ENCODE results near the gene RHOB.
"Not testable (repeated sequence)": the region's sequence is repeated elsewhere in the genome, so short reads cannot be mapped to it uniquely, and the experiment has no call there.

RHOB gene

DNA sequence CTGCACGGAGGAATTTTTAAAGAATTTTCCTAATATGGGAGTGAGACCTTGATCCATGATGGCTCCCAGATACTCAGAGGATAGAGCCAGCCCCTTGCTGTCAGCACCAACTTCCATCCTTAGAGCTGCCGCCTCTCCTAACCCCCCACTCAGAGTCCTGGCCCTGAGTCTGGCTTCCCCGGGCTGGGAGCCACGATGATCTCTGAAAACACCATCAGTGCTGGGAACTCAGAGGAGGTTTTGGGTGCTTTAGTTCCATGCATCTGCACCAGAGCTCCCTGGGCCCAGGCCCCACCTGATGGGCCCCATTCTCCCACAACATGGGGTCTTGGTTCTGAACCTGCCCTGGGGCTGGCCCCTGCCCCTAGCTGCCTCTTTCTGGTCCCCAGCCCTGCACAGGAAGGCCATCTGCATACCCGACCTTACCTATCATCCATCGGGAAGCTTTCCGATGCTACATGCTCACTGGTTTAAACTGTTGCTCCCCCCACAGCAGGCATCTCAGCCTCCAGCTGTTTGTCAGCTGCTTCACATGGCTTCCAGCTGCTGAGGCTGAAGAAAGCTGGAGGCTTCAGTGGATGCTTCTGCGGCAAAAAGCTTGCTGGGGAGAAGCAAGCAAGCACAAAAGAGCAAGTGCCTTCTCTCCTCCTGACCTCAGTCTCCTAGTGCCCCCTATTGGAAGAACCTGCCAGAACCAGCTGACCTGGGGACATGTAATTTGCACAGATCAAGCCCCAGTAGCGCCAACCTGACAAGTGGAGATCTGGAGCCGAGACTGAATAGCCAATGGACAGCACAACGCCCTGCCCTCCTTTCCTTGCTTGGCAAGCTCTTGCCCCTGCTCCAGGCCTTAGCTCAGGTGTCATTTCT lies 24.2 kb upstream of the RHOB start:
- DNase-seq: no peak

DNA sequence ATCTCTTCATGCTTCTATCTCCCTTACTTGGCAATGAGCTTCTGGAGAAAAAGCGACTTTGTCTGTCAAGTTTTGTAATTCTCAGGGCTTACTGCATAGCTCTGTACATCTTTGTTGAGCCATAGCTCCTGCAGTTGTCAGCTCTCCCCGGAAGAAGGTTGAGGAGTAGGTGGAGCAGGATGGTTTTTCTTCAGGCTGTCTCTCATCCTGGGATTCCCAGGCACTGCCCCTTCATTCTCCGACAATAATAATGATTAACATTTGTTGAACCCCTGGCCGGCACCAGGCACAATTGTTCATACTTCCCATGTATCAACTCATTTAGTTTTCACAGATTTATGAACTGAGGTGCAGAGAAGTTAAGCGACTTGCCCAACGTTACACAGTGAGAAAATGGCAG lies 23.5 kb upstream of the RHOB start:
- no peak for DNase-seq

DNA sequence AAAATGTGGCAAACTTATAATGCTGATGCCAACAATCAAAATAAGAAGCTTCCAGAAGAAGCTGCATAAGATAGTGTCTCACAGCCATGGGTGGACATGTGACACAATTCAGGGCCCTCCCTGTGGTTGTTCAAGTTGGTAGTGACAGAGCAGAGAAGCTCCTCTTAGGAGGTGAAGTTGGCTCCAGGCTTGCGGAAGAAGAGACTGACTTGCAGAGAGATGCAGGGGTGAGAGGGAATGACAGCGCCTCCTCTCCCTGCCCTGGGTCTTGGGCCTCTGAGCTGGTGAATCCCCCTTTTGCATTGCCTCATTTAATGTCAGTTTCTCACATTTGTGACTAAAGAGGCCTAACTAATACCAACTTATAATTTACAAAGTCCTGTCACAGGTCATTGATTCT lies 23.0 kb upstream of the RHOB start:
- no peak for DNase-seq

DNA sequence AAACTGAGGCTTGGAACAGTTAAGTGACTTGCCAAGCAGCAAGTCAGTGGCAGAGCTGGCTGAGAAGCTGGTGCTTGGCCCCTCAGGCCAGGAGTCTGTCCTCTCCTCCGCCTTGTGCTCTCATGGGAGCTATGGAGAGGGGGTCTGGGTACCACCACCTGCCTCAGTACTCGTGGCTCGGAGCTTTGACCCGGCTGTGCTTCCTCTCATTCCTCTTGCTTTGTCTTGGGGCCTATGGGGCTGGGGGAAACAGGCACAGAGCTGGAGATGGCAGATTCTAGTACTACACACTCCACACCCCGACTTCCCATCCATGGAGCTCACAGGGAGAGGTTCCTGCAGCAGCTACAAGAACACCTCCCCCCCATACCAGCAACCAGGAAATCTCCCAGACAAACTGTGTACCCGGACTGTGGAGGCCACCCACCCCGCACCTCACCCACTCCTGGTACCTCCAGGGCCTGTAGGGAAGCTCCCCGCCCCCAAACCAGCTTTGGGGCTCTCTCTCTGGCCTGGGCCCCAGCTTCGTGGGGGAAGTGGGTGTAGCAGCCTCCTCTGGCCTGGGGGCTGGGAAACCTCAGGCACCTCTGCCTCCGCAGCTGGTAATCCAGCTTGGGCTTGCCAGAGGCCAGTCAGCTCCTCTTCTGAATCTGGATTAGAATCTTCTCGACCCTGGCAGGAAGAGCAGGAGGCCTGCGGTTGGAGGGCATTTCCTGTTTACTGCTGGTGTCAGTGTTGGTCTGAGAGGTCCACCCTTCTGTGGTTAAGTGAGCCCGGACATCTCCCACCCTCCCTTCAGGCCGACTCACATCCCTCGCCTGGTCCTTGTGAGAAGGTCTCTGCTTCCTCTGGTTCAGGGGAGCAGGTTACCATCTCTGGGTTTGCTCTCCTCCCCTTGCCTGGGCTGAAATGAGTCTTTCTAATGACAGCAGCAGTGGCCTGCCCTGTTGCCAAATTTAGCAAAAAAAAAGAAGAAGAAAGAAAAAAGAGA lies 22.3 kb upstream of the RHOB start:
- no peak for DNase-seq

DNA sequence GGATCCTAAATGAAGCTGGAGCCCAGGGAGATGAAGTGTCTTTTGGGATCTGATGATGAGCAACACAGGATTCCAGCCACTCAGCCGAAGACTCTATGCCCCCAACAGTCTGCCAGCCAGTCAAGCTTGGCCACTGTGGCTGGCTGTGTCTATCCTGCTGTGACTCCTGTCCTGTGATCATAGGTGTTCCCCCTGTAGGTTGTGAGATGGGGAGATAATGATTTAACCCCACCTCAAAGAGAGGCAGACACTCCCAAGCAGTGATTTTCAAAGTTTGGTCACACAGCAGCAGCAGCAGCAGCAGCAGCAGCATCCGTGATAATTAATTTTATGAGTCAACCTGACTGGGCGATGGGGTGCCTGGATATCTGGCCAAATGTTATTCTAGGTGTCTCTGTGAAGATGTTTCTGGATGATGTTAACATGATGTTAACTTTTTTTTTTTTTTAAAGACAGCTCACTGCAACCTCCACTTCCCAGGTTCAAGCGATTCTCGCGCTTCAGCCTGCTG lies 21.4 kb upstream of the RHOB start:
- DNase-seq: no peak

DNA sequence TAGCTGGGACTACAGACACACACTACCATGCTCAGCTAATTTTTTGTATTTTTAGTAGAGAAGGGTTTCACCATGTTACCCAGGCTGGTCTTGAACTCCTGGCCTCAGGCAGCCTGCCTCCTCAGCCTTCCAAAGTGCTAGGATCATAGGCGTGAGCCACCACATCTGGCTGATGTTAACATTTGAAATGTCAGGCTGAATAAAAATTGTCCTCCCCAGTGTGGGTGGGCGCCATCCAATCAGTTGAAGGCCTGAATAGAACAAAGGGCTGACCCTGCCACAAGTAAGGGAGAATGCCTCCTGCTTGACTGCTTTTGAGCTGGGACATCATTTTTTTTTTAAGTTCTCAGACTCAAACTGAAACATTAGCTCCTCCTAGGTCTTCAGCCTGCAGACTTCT lies 21.0 kb upstream of the RHOB start:
- no peak for DNase-seq

DNA sequence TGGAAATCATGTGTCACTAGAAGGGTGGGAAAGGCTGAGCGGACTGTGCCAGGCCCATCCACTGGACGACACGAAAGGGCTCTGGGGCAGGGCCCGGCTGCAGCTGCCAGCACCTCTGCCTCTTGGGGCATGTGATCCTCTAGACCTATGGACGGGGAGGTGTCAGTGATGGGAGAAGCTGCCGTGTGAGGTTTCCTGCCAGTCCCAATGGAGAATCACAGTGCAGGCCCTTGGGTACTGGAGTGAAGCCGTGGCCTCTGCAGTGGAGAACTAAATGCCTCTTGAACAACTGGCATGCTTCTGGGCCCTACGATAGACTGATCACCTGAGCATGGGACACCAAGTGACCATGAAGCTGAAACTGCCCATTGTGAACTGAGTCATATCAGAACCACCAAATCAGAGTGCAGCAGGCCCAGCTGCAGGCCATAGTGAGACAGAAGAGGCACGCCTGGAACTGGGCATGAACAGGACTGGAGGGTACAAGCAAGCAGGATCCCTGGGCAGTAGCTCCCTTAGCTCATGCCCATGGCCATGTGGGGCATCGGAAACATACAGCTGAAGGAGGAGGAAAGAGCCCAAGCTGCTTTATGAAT lies 18.8 kb upstream of the RHOB start:
- no peak for DNase-seq

DNA sequence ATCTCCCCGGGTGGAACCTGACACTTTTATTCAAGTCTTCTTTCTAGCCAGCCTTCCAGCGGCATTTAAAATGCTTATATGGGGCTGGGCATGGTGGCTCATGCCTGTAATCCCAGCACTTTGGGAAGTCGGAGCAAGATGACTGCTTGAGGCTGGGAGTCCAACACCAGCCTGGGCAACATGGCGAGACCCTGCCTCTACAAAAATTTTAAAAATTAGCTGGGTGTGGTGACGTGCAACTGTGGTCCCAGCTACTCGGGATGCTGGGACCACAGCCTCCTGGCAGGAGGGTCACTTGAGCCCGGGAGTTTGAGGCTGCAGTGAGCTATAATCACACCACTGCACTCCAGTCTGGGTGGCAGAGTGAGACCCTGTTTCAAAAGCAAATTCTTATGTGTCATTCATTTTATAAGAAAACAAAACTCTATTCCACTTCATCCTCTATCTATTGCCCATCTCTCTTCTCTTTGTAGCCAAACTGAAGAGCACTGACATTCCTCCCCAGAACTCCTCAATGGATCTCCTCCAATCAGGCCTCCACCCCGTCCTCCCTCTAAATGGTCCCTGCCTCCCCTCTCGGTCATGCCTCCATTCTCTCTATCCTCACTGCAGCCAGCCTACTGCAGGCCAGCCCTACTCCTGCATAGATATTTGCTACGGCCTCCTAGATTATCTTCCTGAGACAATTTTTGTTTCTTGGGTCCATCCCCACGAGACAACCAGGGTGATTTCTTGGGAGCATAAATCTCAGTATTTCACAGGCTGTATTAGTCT lies 18.0 kb upstream of the RHOB start:
- DNase-seq: no peak

DNA sequence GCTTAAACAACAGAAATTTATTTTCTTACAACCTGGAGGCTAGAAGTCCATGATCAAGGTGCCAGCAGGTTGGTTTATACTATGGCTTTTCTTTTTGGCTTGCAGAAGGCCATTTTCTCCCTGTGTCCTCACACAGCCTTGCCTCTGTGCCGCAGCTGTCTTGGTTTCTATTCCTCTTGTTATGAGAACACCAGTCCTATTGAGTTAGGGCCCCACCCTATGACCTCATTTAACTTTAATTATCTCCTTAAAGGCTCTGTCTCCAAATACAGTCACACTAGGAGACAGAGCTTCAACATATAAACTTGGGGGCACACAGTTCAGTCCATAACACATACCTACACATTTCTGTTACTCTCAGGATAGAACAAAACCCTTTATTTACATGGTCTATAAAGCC lies 17.3 kb upstream of the RHOB start:
- no peak for DNase-seq

DNA sequence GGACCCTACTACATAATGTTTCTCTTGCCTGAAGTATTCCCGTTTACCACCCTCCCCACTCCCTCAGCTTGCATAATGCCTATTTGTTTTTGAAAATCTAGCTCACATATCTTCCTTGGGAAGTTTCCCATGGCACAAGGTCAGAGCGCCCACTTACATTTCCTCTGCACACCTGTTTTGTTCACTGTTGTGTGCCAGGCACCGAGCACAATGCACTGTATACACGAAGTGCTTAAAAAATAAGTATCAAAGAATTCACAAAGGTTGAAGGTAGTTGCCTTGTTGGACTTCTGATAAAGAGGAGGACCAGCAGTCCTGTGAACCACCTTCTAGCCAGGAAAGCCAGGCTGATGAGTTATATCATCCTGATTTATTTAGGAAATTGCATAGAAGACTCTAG lies 16.8 kb upstream of the RHOB start:
- no peak for DNase-seq

DNA sequence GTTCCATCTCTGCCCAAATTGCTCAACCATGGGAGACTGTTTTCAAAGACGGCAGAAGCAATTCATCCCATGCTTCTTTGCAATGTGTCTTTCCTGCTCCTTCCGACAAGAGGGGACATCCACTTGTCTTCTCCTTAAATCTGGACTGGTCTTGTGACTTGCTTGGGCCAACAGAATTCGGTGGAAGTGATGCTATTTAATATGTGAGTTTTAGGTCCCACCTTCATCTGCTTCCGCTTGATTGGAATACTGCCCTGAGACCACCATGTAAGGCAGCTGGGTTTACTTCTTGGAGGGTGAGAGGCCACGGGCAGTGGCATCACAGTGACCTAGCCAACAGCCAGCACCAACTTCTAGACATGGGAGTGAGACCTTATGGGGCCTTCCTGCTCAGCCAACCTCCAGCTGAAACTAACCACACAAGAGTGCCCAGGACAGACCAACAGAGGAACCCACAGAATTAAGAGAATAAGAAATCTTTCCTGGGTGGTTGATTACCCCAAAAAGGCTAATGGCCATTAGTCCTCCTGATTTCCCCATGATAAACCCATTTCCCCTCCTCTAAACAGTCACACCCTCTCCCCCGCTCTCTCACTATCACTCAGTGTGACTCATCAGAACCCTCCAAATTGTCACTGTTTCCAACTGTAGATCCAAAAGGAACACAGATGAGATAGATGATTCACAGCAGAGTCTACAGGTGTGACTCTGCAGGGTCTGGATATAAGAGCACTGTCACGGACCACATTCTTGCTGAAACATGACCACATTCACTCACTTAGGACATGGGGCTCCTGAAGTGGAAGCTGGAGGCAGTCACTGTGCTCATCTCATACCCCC lies 16.2 kb upstream of the RHOB start:
- no peak for DNase-seq

DNA sequence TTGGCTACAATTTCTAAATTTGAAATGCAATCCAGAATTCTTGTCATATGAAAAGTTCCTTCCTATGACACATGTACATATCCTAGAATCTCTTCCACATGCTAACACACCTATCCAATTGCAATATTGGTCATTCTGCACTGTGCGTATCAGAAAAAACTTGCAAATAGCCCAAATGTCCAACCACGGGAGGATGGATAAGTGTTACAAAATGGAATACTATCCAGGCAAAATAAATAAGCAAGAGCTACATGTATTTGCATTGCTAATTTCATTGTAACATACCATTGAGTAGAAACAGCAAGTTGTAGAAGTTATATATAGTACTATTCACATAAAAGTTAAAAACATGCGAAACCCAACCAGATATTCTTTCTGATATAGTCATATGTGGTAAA lies 15.6 kb upstream of the RHOB start:
- no peak for DNase-seq

DNA sequence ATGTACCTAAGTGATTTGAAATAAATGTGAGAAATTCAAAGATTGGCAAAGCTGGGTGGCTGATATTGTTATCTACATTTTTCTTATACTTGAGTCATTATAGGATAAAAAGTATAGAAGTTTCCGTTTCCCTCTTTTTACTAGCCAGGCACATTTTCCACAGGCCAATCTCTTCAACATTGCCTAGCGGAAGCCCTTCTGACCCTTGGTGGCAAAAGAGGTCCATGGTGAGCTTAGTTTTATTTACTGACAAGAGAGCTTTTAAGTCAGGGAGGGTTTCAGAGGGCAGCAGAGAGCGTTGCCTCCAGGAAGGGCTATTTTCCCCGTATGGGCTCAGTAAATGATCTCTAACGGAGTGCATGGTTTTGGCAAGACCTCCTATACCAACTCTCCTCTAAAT lies 15.1 kb upstream of the RHOB start:
- no peak for DNase-seq

DNA sequence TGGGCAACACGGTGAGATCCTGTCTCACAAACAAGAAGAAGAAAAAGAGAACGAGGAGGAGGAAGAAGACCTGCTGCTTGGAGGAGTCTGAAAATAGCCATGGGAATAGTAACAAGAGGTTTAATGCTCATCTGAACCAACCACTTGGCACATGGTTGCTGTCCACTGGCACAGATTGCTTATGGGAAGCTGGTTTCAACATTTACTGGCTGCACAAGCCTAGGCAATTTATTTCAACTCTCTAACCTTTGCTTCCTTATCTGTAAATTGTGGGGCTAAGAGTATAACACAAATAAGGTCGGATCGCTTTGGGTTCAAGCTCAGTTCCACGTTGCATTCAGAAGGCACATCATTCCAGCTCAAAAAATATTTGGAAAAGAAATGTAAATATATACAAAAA lies 14.2 kb upstream of the RHOB start:
- no peak for DNase-seq

DNA sequence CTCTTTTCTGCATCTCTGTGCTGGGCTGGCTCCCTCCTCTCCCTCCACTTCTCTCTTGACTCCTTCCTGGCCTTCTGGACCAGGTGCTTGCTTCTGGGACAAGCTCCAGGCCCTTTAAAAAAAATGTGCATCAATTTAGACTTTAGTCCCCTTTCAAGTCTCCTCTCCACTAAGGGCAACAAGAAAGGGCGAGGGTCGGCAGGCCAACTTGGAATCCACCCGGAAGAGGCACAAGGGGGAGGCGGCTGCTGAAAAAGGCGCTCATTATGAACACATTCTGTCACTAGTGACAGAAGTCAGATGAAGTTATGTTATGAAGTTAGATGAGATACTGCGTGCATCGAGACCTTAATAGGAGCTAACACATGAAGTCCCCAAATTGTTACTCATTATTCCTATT lies 13.6 kb upstream of the RHOB start:
- no peak for DNase-seq

DNA sequence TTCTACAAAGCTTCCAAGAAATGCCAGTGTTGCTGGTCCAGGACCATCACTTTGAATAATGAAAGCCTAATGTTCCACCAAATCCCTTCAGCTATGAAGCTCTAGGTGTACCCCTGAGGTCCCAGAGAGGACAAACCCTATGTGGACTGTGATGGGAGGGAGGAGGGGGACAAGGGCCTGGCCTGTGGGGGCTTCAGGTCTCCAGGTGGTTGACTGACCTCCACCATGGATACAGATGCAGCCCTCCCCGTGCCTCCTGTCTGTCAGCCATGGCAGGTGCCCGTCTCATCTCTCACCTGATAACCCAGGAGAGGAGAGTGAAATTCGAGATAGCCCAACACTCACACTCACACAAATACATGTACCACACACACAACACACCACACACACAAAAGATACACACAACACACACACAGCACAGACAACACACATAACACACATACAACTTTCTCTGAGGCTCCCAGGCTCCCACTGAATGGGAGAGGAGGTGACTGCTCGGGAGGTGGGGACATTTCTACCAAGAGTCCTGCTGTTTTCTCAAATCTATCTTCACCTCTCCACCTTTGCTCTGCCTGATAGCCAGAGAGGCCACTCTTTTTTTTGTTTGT lies 12.8 kb upstream of the RHOB start:
- no peak for DNase-seq

DNA sequence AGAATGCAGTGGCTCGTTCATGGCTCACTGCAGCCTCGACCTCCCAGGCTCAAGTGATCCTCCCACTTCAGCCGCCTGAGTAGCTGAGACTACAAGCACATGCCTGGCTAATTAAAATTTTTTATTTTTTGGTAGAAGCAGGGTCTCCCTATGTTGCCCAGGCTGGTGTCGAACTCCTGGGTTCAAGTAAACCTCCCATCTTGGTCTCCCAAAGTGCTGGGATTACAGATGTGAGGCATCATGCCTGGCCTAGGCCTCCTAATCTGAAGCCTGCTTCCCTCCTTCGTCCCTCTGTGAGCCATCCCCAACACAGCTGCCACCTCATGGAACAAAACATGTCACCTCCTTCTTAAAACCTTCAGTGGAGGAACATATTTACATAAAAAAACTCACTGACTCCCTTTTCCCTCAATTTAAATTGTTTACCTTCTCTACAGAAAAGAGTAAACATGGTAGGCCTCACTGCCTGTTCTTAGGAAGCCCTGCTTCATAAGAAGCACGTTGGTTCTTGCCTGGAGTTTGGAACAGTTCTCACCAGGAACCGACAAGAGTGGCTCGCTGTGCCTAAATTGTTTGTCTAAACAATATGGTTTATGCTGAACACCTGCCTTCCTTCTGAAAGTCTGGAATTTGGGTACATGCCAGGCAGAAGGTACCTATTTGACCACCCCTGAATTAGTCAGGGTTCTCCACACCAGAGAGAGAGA lies 12.1 kb upstream of the RHOB start:
- DNase-seq: no peak

DNA sequence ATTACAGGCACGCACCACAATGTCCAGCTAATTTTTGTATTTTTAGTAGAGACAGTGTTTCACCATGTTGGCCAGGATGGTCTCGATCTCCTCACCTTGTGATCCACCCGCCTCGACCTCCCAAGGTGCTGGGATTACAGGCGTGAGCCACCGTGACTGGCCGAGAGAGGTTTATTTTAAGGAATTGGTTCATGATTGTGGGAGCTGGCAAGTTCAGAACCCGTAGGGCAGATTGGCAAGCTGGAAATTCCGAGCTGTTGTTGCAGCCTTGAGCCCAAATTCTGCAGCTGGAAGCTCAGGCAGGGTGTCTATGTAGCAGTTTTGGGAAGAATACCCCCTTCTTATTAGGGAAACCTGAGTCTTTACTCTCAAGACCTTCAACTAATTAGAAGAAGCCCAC lies 11.4 kb upstream of the RHOB start:
- not testable (repeated sequence) for DNase-seq

DNA sequence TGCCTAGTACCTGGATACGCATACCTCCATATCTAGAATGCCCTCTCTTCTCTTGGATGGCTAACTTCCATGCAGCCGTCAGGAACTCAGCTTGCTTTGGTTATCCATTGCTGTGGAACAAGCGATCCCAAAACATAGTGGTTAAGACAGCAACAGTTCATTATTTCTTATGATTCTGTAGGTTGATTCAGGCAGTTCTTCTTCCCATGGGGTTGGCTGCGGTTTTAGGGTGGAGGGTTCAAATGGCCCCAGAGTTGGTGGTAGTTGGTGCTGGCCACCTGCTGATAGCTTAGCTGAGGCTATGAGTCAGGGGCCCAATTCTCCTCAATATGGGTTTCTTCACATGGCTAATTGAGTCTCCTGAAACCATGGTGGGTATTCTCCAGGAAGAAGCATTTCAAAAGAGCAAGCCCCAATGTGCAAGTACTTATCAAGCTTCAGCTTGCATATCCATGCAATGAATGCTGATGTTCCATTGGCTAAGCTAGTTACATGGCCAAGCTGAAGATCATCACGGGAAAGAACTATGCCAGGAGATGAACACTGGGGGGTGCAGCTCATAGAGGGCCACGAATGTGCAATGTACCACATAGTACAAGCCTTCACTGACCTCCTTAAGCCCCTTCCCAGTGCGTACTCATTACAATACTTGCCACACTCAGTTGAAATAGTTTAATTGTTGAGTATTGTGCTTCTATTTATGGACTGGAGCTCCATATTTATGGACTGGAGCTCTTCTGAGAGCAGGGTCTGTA lies 10.0 kb upstream of the RHOB start:
- no peak for DNase-seq

Measured in T-helper 9 cell (primary cell).